NCI-H524 (cell line): ENCODE data around the gene ADORA2B.
"Not testable (repeated sequence)": the region's sequence is repeated elsewhere in the genome, so short reads cannot be mapped to it uniquely, and the experiment has no call there.

Source experiments
- DNase-seq, 2 experiments: peaks; one replicate each; lab custom pipeline; 2025; lab: John Stamatoyannopoulos, UW

ADORA2B gene

GRCh38 chr17:15955793-15956541, 11.0 kb downstream of the ADORA2B start:
- peak; percentile 99 for DNase-seq

GRCh38 chr17:15957206-15957605, 12.3 kb downstream of the ADORA2B start:
- DNase-seq: no peak

GRCh38 chr17:15957608-15958307, 12.8 kb downstream of the ADORA2B start:
- no peak for DNase-seq

GRCh38 chr17:15958484-15958854, 13.5 kb downstream of the ADORA2B start:
- no peak for DNase-seq

GRCh38 chr17:15963670-15964110, 18.8 kb downstream of the ADORA2B start:
- no peak for DNase-seq

GRCh38 chr17:15965528-15965927, 20.6 kb downstream of the ADORA2B start:
- peak in 1 of 2 experiments; percentile 24 for DNase-seq

GRCh38 chr17:15966183-15966878, 21.4 kb downstream of the ADORA2B start:
- DNase-seq: peak in 1 of 2 experiments; percentile 26

- no peak for DNase-seq
Observed at GRCh38 chr17:15966879-15967248, 21.9 kb downstream of the ADORA2B start.

- no peak for DNase-seq
Observed at GRCh38 chr17:15967706-15968399, 22.9 kb downstream of the ADORA2B start.

GRCh38 chr17:15969463-15969862, 24.5 kb downstream of the ADORA2B start:
- DNase-seq: no peak

- DNase-seq: no peak
Observed at GRCh38 chr17:15970500-15970899, 25.6 kb downstream of the ADORA2B start.

GRCh38 chr17:15971098-15971678, 26.3 kb downstream of the ADORA2B start:
- DNase-seq: no peak

- no peak for DNase-seq
Observed at GRCh38 chr17:15971882-15972281, 27.0 kb downstream of the ADORA2B start.

- no peak for DNase-seq
Observed at GRCh38 chr17:15972497-15972951, 27.6 kb downstream of the ADORA2B start.

GRCh38 chr17:15973016-15973415, 28.1 kb downstream of the ADORA2B start:
- no peak for DNase-seq

- DNase-seq: no peak
Observed at GRCh38 chr17:15973834-15974233, 28.9 kb downstream of the ADORA2B start.

GRCh38 chr17:15977894-15978293, 33.0 kb downstream of the ADORA2B start:
- DNase-seq: no peak

GRCh38 chr17:15978606-15979005, 33.7 kb downstream of the ADORA2B start:
- DNase-seq: peak; percentile 20 to 45

- not testable (repeated sequence) for DNase-seq
Observed at GRCh38 chr17:15979013-15979412, 34.1 kb downstream of the ADORA2B start.

- no peak for DNase-seq
Observed at GRCh38 chr17:15981208-15981607, 36.3 kb downstream of the ADORA2B start.

- no peak for DNase-seq
Observed at GRCh38 chr17:15981646-15982580, 37.0 kb downstream of the ADORA2B start.
